Muscle of leg (tissue), 11 donors: ENCODE data around the gene DGKD. TPM values are rescaled to one million over a fixed set of nuclear protein-coding genes. Genes with fewer than 3 reads are reported as not detected.

Source experiments
- DNase-seq: peaks from one replicate; pipeline ENCODE4 v3.0.0; 2013
- H3K27ac ChIP-seq: one replicate; pipeline ENCODE4 v1.5.1; 2013; ENCODE audit warnings: mild to moderate bottlenecking, low read length, control low read depth
- H3K27me3 ChIP-seq: one replicate; pipeline ENCODE4 v1.6.1; 2013; ENCODE audit warnings: low read length; ENCODE audit not compliant: control insufficient read depth, insufficient read depth
- H3K36me3 ChIP-seq: one replicate; pipeline ENCODE4 v1.6.1; 2013; ENCODE audit warnings: low read length; ENCODE audit not compliant: control insufficient read depth, insufficient read depth
- H3K4me1 ChIP-seq: one replicate; pipeline ENCODE4 v1.6.1; 2013; ENCODE audit warnings: low read length; ENCODE audit not compliant: control insufficient read depth, insufficient read depth
- H3K4me3 ChIP-seq: one replicate; pipeline ENCODE4 v1.5.1; 2013; ENCODE audit warnings: low read length, control low read depth
- H3K9me3 ChIP-seq: replicated peaks from 2 replicates; pipeline ENCODE4 v1.6.1; 2013; ENCODE audit warnings: low read depth, low read length; ENCODE audit not compliant: control insufficient read depth
- WGBS: methylation state at CpG from one replicate; pipeline ENCODE4 v1.1.5; 2013; ENCODE audit warnings: missing lambda C conversion rate; ENCODE audit not compliant: insufficient coverage; 5-methylcytosine and 5-hydroxymethylcytosine counted together
- polyA plus RNA-seq, 8 donors: library from polyadenylated mRNA; unstranded; fragments of 120-200 nt; gene quantifications; one replicate each; pipeline versions ENCODE4 v1.2.1 to v1.2.3, GENCODE V29; 2013; ENCODE audit warnings: inconsistent platforms in 1 of 8, low replicate concordance in 1 of 8; ENCODE audit not compliant: insufficient read length in 8 of 8, insufficient read depth in 1 of 8
- total RNA-seq: library from RNA; stranded (reverse); fragments of 120-200 nt; gene quantifications from one replicate; pipeline ENCODE4 v1.2.4, GENCODE V29; 2013

The DGKD gene
- total and polyA plus RNA-seq, 9 donors, result 14.7 to 30.3 (median 22.3) TPM

- peaks cover 11% of the 10 kb centered on the region for H3K4me1 ChIP-seq
- no peak overlapping the region for H3K27ac ChIP-seq
- peaks cover 61% of the 10 kb centered on the region for H3K36me3 ChIP-seq
- H3K9me3 ChIP-seq, result no peaks in the 10 kb centered on the region
- no peak overlapping the region for H3K4me3 ChIP-seq
- 96% methylated on average over 12 of the region's 15 CpGs for WGBS
- DNase-seq, result no peak
- H3K27me3 ChIP-seq, result no peaks in the 10 kb centered on the region
Measured at GRCh38 chr2:233485726-233486125, 131.4 kb downstream of the DGKD start.

GRCh38 chr2:233486357-233486756 lies 132.1 kb downstream of the DGKD start:
- H3K4me3 ChIP-seq, result no peak overlapping the region
- peaks cover 65% of the 10 kb centered on the region for H3K36me3 ChIP-seq
- 77% methylated on average over 4 of the region's 4 CpGs for WGBS
- no peak overlapping the region for H3K27ac ChIP-seq
- H3K4me1 ChIP-seq, result peaks cover 9% of the 10 kb centered on the region
- H3K9me3 ChIP-seq, result no peaks in the 10 kb centered on the region
- H3K27me3 ChIP-seq, result no peaks in the 10 kb centered on the region
- no peak for DNase-seq

GRCh38 chr2:233486778-233487552 lies 132.7 kb downstream of the DGKD start:
- peaks cover 62% of the 10 kb centered on the region for H3K36me3 ChIP-seq
- DNase-seq, result no peak
- 61% methylated on average over 2 of the region's 4 CpGs for WGBS
- no peaks in the 10 kb centered on the region for H3K27me3 ChIP-seq
- H3K9me3 ChIP-seq, result no peaks in the 10 kb centered on the region
- H3K4me3 ChIP-seq, result no peak overlapping the region
- no peak overlapping the region for H3K27ac ChIP-seq
- peaks cover 3% of the 10 kb centered on the region for H3K4me1 ChIP-seq

DNA sequence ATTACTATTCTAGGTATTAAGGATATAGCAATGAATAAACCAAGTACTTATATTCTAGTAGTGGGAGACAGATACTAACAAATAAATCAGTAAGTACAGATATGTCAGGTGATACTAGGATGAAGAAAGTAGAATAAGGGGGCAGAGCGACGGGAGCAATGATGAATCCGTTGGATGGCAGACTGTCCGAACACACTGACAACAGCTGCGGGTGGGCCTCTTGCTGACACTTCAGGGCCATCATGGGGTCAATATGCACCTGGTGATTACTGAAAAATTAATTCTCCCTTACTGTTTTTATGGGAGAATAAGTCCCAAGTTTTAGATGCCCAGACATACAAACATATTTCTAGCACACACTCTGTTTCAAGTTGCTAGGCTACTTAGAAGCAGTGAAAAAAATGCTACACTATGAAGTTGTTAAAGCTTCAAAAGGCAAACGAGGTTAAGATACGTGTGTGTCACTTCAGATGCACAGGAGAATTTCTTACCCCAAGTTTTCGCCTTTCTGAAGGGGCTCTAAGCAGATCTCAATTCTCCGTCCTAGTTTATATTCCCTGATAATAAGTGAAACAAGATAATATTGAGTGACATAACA lies 133.6 kb downstream of the DGKD start:
- Histone ChIP-seq H3K9me3 (no peaks in the 10 kb centered on the region), H3K27ac (no peak overlapping the region), H3K4me1 (peaks cover 3% of the 10 kb centered on the region), H3K27me3 (no peaks in the 10 kb centered on the region), H3K36me3 (peaks cover 55% of the 10 kb centered on the region), H3K4me3 (no peak overlapping the region)
- DNase-seq, result no peak
- WGBS, result 100% methylated on average over 4 of the region's 9 CpGs

GRCh38 chr2:233489143-233489542 lies 134.8 kb downstream of the DGKD start:
- Histone ChIP-seq H3K27me3 (no peaks in the 10 kb centered on the region), H3K36me3 (peaks cover 51% of the 10 kb centered on the region), H3K9me3 (no peaks in the 10 kb centered on the region), H3K4me1 (peaks cover 3% of the 10 kb centered on the region), H3K27ac (no peak overlapping the region), H3K4me3 (no peak overlapping the region)
- WGBS, result 92% methylated on average over 4 of the region's 10 CpGs
- no peak for DNase-seq

GRCh38 chr2:233489666-233490065 lies 135.4 kb downstream of the DGKD start:
- Histone ChIP-seq H3K4me1 (peaks cover 3% of the 10 kb centered on the region), H3K27me3 (no peaks in the 10 kb centered on the region), H3K9me3 (no peaks in the 10 kb centered on the region), H3K27ac (no peak overlapping the region), H3K36me3 (peaks cover 49% of the 10 kb centered on the region), H3K4me3 (no peak overlapping the region)
- 97% methylated on average over 5 of the region's 6 CpGs for WGBS
- DNase-seq, result no peak

GRCh38 chr2:233490831-233491230 lies 136.5 kb downstream of the DGKD start:
- Histone ChIP-seq H3K27me3 (no peaks in the 10 kb centered on the region), H3K4me3 (no peak overlapping the region), H3K36me3 (peaks cover 44% of the 10 kb centered on the region), H3K27ac (no peak overlapping the region), H3K9me3 (no peaks in the 10 kb centered on the region), H3K4me1 (peaks cover 3% of the 10 kb centered on the region)
- 100% methylated on average over 2 of the region's 7 CpGs for WGBS
- no peak for DNase-seq

DNA sequence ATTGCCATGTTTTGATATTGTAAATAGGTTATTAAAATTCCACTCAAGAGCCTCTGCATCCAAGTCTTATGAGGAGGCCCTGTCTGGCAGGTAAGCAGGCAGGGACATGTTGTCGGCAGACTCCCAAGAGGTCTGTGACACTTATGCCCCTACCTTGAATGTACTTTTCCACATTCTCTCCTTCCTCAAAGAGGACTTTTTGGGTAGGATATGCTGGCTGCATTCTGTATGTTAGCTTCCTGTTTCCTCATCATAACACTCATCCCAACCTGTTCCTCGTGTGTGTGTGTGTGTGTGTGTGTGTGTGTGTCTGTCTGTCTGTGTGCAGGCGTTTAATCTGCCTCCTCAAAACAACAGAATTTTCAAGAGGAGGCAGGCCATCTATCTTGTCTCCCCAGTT lies 137.0 kb downstream of the DGKD start:
- DNase-seq, result no peak
- Histone ChIP-seq H3K27me3 (no peaks in the 10 kb centered on the region), H3K36me3 (peaks cover 42% of the 10 kb centered on the region), H3K4me3 (no peak overlapping the region), H3K27ac (no peak overlapping the region), H3K4me1 (peaks cover 3% of the 10 kb centered on the region), H3K9me3 (no peaks in the 10 kb centered on the region)
- no CpG with 5 or more reads among the region's 3 CpGs for WGBS

GRCh38 chr2:233492078-233492477 lies 137.8 kb downstream of the DGKD start:
- no peak for DNase-seq
- H3K27me3 ChIP-seq, result no peaks in the 10 kb centered on the region
- no CpG with 5 or more reads among the region's 4 CpGs for WGBS
- no peak overlapping the region for H3K4me3 ChIP-seq
- H3K9me3 ChIP-seq, result no peaks in the 10 kb centered on the region
- H3K27ac ChIP-seq, result no peak overlapping the region
- H3K36me3 ChIP-seq, result peaks cover 38% of the 10 kb centered on the region
- no peaks in the 10 kb centered on the region for H3K4me1 ChIP-seq

DNA sequence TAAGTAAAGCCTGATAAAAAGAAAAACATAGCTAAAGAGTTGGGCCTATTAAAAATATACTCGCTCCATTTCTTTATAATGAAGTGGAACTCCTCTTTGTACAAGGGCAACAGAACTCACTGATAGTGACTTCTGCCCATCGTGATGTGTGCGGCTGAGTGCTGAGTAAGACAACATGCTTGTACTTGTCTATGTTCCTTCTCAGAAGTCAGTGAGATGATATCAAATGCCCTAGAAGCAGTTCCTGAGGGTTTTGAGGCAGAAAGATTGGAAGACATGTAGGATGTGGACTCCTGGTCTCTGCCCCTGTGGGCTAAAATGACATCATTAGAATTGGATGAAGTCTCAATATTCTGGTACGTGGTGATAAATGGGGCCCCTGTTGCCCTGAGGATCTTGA lies 138.5 kb downstream of the DGKD start:
- WGBS, result 100% methylated on average over 2 of the region's 4 CpGs
- peaks cover 44% of the 10 kb centered on the region for H3K36me3 ChIP-seq
- no peak for DNase-seq
- H3K4me3 ChIP-seq, result no peak overlapping the region
- no peaks in the 10 kb centered on the region for H3K27me3 ChIP-seq
- no peaks in the 10 kb centered on the region for H3K4me1 ChIP-seq
- no peak overlapping the region for H3K27ac ChIP-seq
- no peaks in the 10 kb centered on the region for H3K9me3 ChIP-seq
